GM12878 (cell line): ENCODE data around the gene GOLT1B. TPM values are rescaled to one million over a fixed set of nuclear protein-coding genes. Genes with fewer than 3 reads are reported as not detected.

Experiments used
- ATAC-seq: fragments of 200-7000 bp; cut with Tn5 transposase; 3 replicates; pipeline ENCODE4 v1.9.1; 2020; ENCODE audit warnings: mild to moderate bottlenecking, moderate library complexity
- BruUV-seq: library from RNA; stranded (reverse); fragments of 400-500 nt; replicated peaks from 2 replicates; lab custom pipeline; 2021; lab: Mats Ljungman, UMichigan
- CTCF ChIA-PET: fragments of 300-600 bp; sonication (Branson Sonifier 250); formaldehyde crosslinking; extraction: SDS; loops from one replicate; lab custom pipeline; 2021; ENCODE audit warnings: inconsistent platforms; lab: Yijun Ruan, JAX
- POLR2A ChIA-PET: fragments of 350-600 bp; formaldehyde crosslinking; extraction: SDS; loops from one replicate; lab custom pipeline; 2021; ENCODE audit warnings: inconsistent platforms; lab: Charles Lee
- RAD21 ChIA-PET: fragments of 300-600 bp; sonication (Branson Sonifier 250); formaldehyde crosslinking; loops from one replicate; lab custom pipeline; 2023; ENCODE audit warnings: antibody characterized with exemption; ENCODE audit not compliant: unreplicated experiment; lab: Charles Lee
- SMC1A ChIA-PET: fragments of 300-600 bp; sonication (Branson Sonifier 250); formaldehyde crosslinking; loops from one replicate; lab custom pipeline; 2023; ENCODE audit not compliant: unreplicated experiment, uncharacterized antibody; lab: Charles Lee
- DNase-seq: peaks from one replicate; pipeline ENCODE4 v3.0.0-alpha.2; 2011; ENCODE audit warnings: low read depth, low spot score
- FAIRE-seq: peaks from 3 replicates; lab custom pipeline; 2011; peaks lifted over from hg19 to GRCh38; lab: Jason Lieb, UNC
- H2AFZ ChIP-seq: 2 replicates; pipeline ENCODE4 v1.6.0; 2011; ENCODE audit warnings: low read depth, low read length, control low read depth; ENCODE audit not compliant: control insufficient read depth
- H3K27ac ChIP-seq: 2 replicates; pipeline ENCODE4 v1.5.1; 2011; ENCODE audit warnings: control low read depth; ENCODE audit not compliant: control insufficient read depth, insufficient read depth
- H3K27me3 ChIP-seq, 2 experiments: replicated peaks in 1 of 2; 2 replicates each; pipeline versions ENCODE4 v1.6.0 to v1.6.1; 2011; ENCODE audit warnings: low read length in 1 of 2; ENCODE audit not compliant: control insufficient read depth in 2 of 2, insufficient read depth in 2 of 2
- H3K36me3 ChIP-seq, 2 experiments: 2 replicates each; pipeline ENCODE4 v1.5.1; 2011; ENCODE audit warnings: low read length in 1 of 2; ENCODE audit not compliant: control insufficient read depth in 2 of 2, insufficient read depth in 2 of 2
- H3K4me1 ChIP-seq: 2 replicates; pipeline ENCODE4 v1.6.1; 2011; ENCODE audit warnings: mild to moderate bottlenecking, low read length, moderate library complexity, mixed read lengths; ENCODE audit not compliant: control insufficient read depth, insufficient read depth
- H3K4me2 ChIP-seq: 2 replicates; pipeline ENCODE4 v1.6.0; 2011; ENCODE audit warnings: control low read depth; ENCODE audit not compliant: control insufficient read depth, insufficient read depth
- H3K4me3 ChIP-seq: fragments of 200-600 bp; sonication (generic); 2 replicates; pipeline ENCODE4 v1.5.1; 2016
- H3K79me2 ChIP-seq: 2 replicates; pipeline ENCODE4 v1.6.0; 2011; ENCODE audit warnings: low read length; ENCODE audit not compliant: control insufficient read depth, insufficient read depth
- H3K9ac ChIP-seq: 2 replicates; pipeline ENCODE4 v1.8.0; 2011; ENCODE audit warnings: low read length, control low read depth, mixed read lengths; ENCODE audit not compliant: control insufficient read depth, insufficient read depth
- H3K9me3 ChIP-seq: replicated peaks from 3 replicates; pipeline ENCODE4 v1.5.1; 2011; ENCODE audit warnings: mild to moderate bottlenecking, low read length; ENCODE audit not compliant: control insufficient read depth, insufficient read depth
- H4K20me1 ChIP-seq: 2 replicates; pipeline ENCODE4 v1.6.0; 2011; ENCODE audit not compliant: control insufficient read depth, insufficient read depth
- BRCA1 ChIP-seq: IDR thresholded peaks from 2 replicates; pipeline ENCODE4 v1.6.1; 2011; ENCODE audit warnings: low read depth, low read length, improper control_type of control experiment
- CBX5 ChIP-seq: sonication (generic); IDR thresholded peaks from 2 replicates; pipeline ENCODE4 v1.6.1; 2016; ENCODE audit warnings: low read depth, moderate library complexity, mild to moderate bottlenecking, inconsistent platforms
- PML ChIP-seq: IDR thresholded peaks from 2 replicates; pipeline ENCODE4 v1.6.1; 2012; ENCODE audit warnings: low read length, inconsistent platforms
- POLR2A ChIP-seq: IDR thresholded peaks from 2 replicates; pipeline ENCODE4 v1.6.1; 2011; ENCODE audit warnings: low read depth, mild to moderate bottlenecking, low read length
- RELB ChIP-seq: fragments of 450-650 bp; IDR thresholded peaks from 2 replicates; pipeline ENCODE4 v1.6.1; 2017; ENCODE audit warnings: low read depth, mild to moderate bottlenecking, moderate library complexity
- TARDBP ChIP-seq: IDR thresholded peaks from 2 replicates; pipeline ENCODE4 v1.6.1; 2016; ENCODE audit warnings: borderline replicate concordance
- WRNIP1 ChIP-seq: IDR thresholded peaks from 2 replicates; pipeline ENCODE4 v1.6.1; 2011; ENCODE audit warnings: low read depth, low read length, improper control_type of control experiment, borderline replicate concordance
- ZNF217 ChIP-seq: fragments of 450-650 bp; IDR thresholded peaks from 2 replicates; pipeline ENCODE4 v1.6.1; 2017; ENCODE audit warnings: antibody characterized with exemption, mild to moderate bottlenecking
- WGBS: methylation state at CpG from one replicate; pipeline ENCODE4 v1.1.6; 2016; ENCODE audit warnings: low lambda C conversion rate; ENCODE audit not compliant: insufficient replicate concordance, insufficient coverage; ENCODE audit errors: missing lambda C conversion rate; 5-methylcytosine and 5-hydroxymethylcytosine counted together
- in situ Hi-C: fragments of 300-500 bp; cut with MboI; formaldehyde crosslinking; loops from 9 replicates; pipeline ENCODE4 v1.14.3; 2018; ENCODE audit warnings: mixed read lengths
- intact Hi-C: fragments of 100-400 bp; cut with micrococcal nuclease; formaldehyde crosslinking; loops from one replicate; pipeline ENCODE4 v1.14.2; 2022; ENCODE audit not compliant: unreplicated experiment
- polyA plus RNA-seq, 11 experiments: library from polyadenylated mRNA; depleted of rRNA in 4 of 11; unstranded in 6 of 11; stranded (reverse) in 5 of 11; fragments of >200 nt; fragmentation: Nextera tagmentation in 4 of 11; fragmentation: Illumina TruSeq in 1 of 11; extraction: Ambion mirVana in 4 of 11; extraction: Trizol in 1 of 11; gene quantifications; 1 replicate in 1 of 11; 2 replicates in 10 of 11; pipeline versions ENCODE4 v1.2.1 to v1.2.3, GENCODE V29; 2011 to 2016; ENCODE audit warnings: inconsistent platforms in 2 of 11, missing spikeins in 2 of 11, low read depth in 1 of 11
- total RNA-seq, 4 experiments: library from RNA; depleted of rRNA in 3 of 4; stranded (reverse); fragments of >200 nt in 3 of 4; fragmentation: Illumina TruSeq in 1 of 4; extraction: Trizol in 1 of 4; gene quantifications; 2 replicates each; pipeline versions ENCODE4 v1.2.1 to v1.2.3, GENCODE V29; 2013 to 2021
- TF ChIP-seq, protein P1 (sequence below): fragments of 450-650 bp; IDR thresholded peaks from 2 replicates; pipeline ENCODE4 v1.6.1; 2016; ENCODE audit warnings: mild to moderate bottlenecking

Gene GOLT1B
- total and polyA plus RNA-seq, 10 of the 15 experiments (the other 5 are each of a cell fraction or from before 2014, with no cell fraction given), result 18.3 to 77.4 (median 32.9) TPM

GRCh38 chr12:21546716-21547115, 45.1 kb downstream of the GOLT1B start:
- SMC1A ChIA-PET, result no interaction called here
- WGBS, result 0% methylated on average over 1 of the region's 1 CpG
- Histone ChIP-seq H3K4me1 (no peaks in the 10 kb centered on the region), H3K27me3 (no peaks in the 10 kb centered on the region), H3K27ac (no peak overlapping the region), H2AFZ (no peak overlapping the region), H3K4me3 (no peak overlapping the region), H4K20me1 (no peaks in the 10 kb centered on the region), H3K36me3 (no peaks in the 10 kb centered on the region), H3K9ac (no peak overlapping the region), H3K79me2 (no peaks in the 10 kb centered on the region), H3K9me3 (no peaks in the 10 kb centered on the region), H3K4me2 (no peak overlapping the region)
- RAD21 ChIA-PET, result no interaction called here
- no peak for TF ChIP-seq ZNF217
- TF ChIP-seq, protein P1, sequence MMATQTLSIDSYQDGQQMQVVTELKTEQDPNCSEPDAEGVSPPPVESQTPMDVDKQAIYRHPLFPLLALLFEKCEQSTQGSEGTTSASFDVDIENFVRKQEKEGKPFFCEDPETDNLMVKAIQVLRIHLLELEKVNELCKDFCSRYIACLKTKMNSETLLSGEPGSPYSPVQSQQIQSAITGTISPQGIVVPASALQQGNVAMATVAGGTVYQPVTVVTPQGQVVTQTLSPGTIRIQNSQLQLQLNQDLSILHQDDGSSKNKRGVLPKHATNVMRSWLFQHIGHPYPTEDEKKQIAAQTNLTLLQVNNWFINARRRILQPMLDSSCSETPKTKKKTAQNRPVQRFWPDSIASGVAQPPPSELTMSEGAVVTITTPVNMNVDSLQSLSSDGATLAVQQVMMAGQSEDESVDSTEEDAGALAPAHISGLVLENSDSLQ, result no peak
- TF ChIP-seq TARDBP, result no peak
- no peak for TF ChIP-seq WRNIP1
- no peak for TF ChIP-seq RELB
- no peak for TF ChIP-seq BRCA1
- TF ChIP-seq PML, result no peak
- TF ChIP-seq POLR2A, result no peak
- TF ChIP-seq CBX5, result no peak
- in situ Hi-C loops (no loop called here), intact Hi-C loops (no loop called here)
- ATAC-seq (no peak), DNase-seq (no peak), FAIRE-seq (no peak)
- no TSS peak for BruUV-seq
- CTCF ChIA-PET, result no interaction called here
- POLR2A ChIA-PET, result no interaction called here
